OCI-LY1 (cell line): ENCODE data around the gene GPN2.

Source experiments
- CTCF ChIP-seq: fragments of 200-600 bp; sonication (generic), shearing (Covaris generic); IDR thresholded peaks from 2 replicates; pipeline ENCODE4 v1.5.1; 2017; ENCODE audit warnings: mild to moderate bottlenecking, antibody characterized with exemption, low read length, moderate library complexity, mixed read lengths
- EZH2 ChIP-seq: fragments of 200-600 bp; sonication (generic), shearing (Covaris generic); IDR thresholded peaks from 2 replicates; pipeline ENCODE4 v1.8.0; 2017; ENCODE audit warnings: borderline replicate concordance, mixed run types, mild to moderate bottlenecking, antibody characterized with exemption, low read length, moderate library complexity, mixed read lengths

DNA sequence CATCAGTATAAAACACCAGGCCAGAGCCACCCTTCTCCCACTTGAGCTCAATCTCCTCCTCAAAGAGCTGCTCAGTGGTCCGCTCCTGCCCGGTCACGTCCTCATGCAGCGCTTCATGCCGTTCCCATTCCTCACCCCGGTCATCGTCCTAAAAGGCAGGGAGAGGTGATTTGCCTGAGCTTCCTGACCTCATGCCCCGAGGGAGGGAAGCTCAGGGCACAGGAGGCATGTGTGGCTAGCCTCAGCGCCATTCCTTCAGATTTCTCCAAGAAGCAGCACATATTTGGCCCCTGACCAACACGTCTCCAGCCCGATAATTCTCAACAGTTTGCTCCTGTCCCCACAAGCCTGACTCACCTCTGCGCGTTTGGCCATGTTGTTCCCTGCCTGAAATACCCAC is 4.2 kb upstream of the GPN2 start:
- no peak for TF ChIP-seq CTCF
- TF ChIP-seq EZH2, result no peak
